ENCODE data around the gene ZNF438.
"Not testable (repeated sequence)": the region's sequence is repeated elsewhere in the genome, so short reads cannot be mapped to it uniquely, and the experiment has no call there.

ZNF438 gene

GRCh38 chr10:31042670-31043069 is 11.0 kb upstream of the ZNF438 start:
- TF ChIP-seq CTCF (conservative IDR thresholded peaks at IDR 0.05) = no peak
- no peak for TF ChIP-seq ZFX (IDR thresholded peaks at IDR 0.05)

GRCh38 chr10:31041011-31041410 is 9.3 kb upstream of the ZNF438 start:
- TF ChIP-seq CTCF (conservative IDR thresholded peaks at IDR 0.05) (no peak), ZFX (IDR thresholded peaks at IDR 0.05) (no peak)
- H3K27ac ChIP-seq = no peak overlapping the region

More at GRCh38 chr10:31042670-31043069, 11.0 kb upstream of the ZNF438 start:
- H3K27ac ChIP-seq = no peak overlapping the region

GRCh38 chr10:31039006-31039405 is 7.3 kb upstream of the ZNF438 start:
- H3K27ac ChIP-seq = not testable (repeated sequence)

- TF ChIP-seq ZFX (IDR thresholded peaks at IDR 0.05) (no peak), CTCF (conservative IDR thresholded peaks at IDR 0.05) (no peak)
- H3K27ac ChIP-seq = no peak overlapping the region
Observed at GRCh38 chr10:31037749-31038148, 6.1 kb upstream of the ZNF438 start.

GRCh38 chr10:31036209-31036608 is 4.5 kb upstream of the ZNF438 start:
- H3K27ac ChIP-seq = no peak overlapping the region
- TF ChIP-seq CTCF (conservative IDR thresholded peaks at IDR 0.05) (no peak), ZFX (IDR thresholded peaks at IDR 0.05) (no peak)

GRCh38 chr10:31035266-31035798 is 3.7 kb upstream of the ZNF438 start:
- no peak overlapping the region for H3K27ac ChIP-seq
- no peak for TF ChIP-seq CTCF (conservative IDR thresholded peaks at IDR 0.05)
- TF ChIP-seq ZFX (IDR thresholded peaks at IDR 0.05) = no peak

GRCh38 chr10:31034098-31034909 is 2.6 kb upstream of the ZNF438 start:
- TF ChIP-seq ZFX (IDR thresholded peaks at IDR 0.05) = no peak
- no peak for TF ChIP-seq CTCF (conservative IDR thresholded peaks at IDR 0.05)
- H3K27ac ChIP-seq = no peak overlapping the region

- H3K27ac ChIP-seq = no peak overlapping the region; the same call in 1 of the 2 replicates
- no peak for TF ChIP-seq ZFX (IDR thresholded peaks at IDR 0.05)
- no peak for TF ChIP-seq CTCF (conservative IDR thresholded peaks at IDR 0.05)
Observed at GRCh38 chr10:31033147-31033546, 1.5 kb upstream of the ZNF438 start.
